HepG2 (cell line): ENCODE data around the gene PPP4R4. TPM values are rescaled to one million over a fixed set of nuclear protein-coding genes. Genes with fewer than 3 reads are reported as not detected.

ENCODE experiments used
- AHDC1 ChIP-seq: sonication (generic); formaldehyde crosslinking; IDR thresholded peaks from 2 replicates; pipeline ENCODE4 v1.5.1; 2020; ENCODE audit warnings: mild to moderate bottlenecking, missing genetic modification reagents, borderline replicate concordance
- AKNA ChIP-seq: sonication (generic); formaldehyde crosslinking; IDR thresholded peaks from 2 replicates; pipeline ENCODE4 v1.4.0; 2020; ENCODE audit warnings: missing genetic modification reagents, borderline replicate concordance
- ASH2L ChIP-seq: fragments of 300-600, 200-600 bp; sonication (generic); IDR thresholded peaks from 2 replicates; pipeline ENCODE4 v1.7.0; 2017; ENCODE audit warnings: low read depth, mild to moderate bottlenecking, moderate library complexity, mixed read lengths, low read length; ENCODE audit not compliant: insufficient read length
- YY1 ChIP-seq: IDR thresholded peaks from 2 replicates; pipeline ENCODE4 v1.6.1; 2011; ENCODE audit warnings: low read length, low read depth, moderate library complexity, mild to moderate bottlenecking; ENCODE audit not compliant: insufficient read depth, insufficient replicate concordance
- ZBTB38 ChIP-seq: sonication (generic); formaldehyde crosslinking; IDR thresholded peaks from 2 replicates; pipeline ENCODE4 v1.5.1; 2020; ENCODE audit warnings: mild to moderate bottlenecking, missing genetic modification reagents
- polyA plus RNA-seq, 8 experiments: library from polyadenylated mRNA; depleted of rRNA in 3 of 8; stranded (reverse) in 7 of 8; unstranded in 1 of 8; fragments of >200 nt; fragmentation: Illumina TruSeq in 4 of 8; extraction: Trizol in 4 of 8; gene quantifications; 2 replicates each; pipeline versions ENCODE4 v1.2.1 to v1.2.3, GENCODE V29; 2011 to 2016; ENCODE audit warnings: low read depth in 4 of 8, missing spikeins in 1 of 8, mixed read lengths in 1 of 8; ENCODE audit not compliant: insufficient read depth in 1 of 8
- total RNA-seq, 5 experiments: library from RNA; depleted of rRNA; stranded (reverse); fragments of >200 nt; fragmentation: Illumina TruSeq; extraction: Trizol; gene quantifications; 2 replicates each; pipeline ENCODE4 v1.2.3, GENCODE V29; 2016; ENCODE audit warnings: low read depth in 1 of 5
- TF ChIP-seq, protein P1 (sequence below): sonication (generic); formaldehyde crosslinking; IDR thresholded peaks from 2 replicates; pipeline ENCODE4 v1.8.1; 2023; ENCODE audit warnings: missing genetic modification reagents, mild to moderate bottlenecking, borderline replicate concordance
- TF ChIP-seq, protein P2 (sequence below): sonication (generic); formaldehyde crosslinking; IDR thresholded peaks from 2 replicates; pipeline ENCODE4 v1.5.0; 2020; ENCODE audit warnings: mild to moderate bottlenecking, missing genetic modification reagents, borderline replicate concordance

Gene PPP4R4
- total and polyA plus RNA-seq, 2 of the 13 experiments (the other 11 are each of a cell fraction or from before 2014, with no cell fraction given) = 9.5 to 19.8 TPM

- TF ChIP-seq ZBTB38 (CRISPR knock-in tag) = peak; percentile 72; the same call in 1 of the 2 replicates
- TF ChIP-seq ASH2L = peak; percentile 89
- peak; percentile 51 for TF ChIP-seq YY1
- TF ChIP-seq, protein P1, sequence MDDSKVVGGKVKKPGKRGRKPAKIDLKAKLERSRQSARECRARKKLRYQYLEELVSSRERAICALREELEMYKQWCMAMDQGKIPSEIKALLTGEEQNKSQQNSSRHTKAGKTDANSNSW = no peak
- TF ChIP-seq, protein P2, sequence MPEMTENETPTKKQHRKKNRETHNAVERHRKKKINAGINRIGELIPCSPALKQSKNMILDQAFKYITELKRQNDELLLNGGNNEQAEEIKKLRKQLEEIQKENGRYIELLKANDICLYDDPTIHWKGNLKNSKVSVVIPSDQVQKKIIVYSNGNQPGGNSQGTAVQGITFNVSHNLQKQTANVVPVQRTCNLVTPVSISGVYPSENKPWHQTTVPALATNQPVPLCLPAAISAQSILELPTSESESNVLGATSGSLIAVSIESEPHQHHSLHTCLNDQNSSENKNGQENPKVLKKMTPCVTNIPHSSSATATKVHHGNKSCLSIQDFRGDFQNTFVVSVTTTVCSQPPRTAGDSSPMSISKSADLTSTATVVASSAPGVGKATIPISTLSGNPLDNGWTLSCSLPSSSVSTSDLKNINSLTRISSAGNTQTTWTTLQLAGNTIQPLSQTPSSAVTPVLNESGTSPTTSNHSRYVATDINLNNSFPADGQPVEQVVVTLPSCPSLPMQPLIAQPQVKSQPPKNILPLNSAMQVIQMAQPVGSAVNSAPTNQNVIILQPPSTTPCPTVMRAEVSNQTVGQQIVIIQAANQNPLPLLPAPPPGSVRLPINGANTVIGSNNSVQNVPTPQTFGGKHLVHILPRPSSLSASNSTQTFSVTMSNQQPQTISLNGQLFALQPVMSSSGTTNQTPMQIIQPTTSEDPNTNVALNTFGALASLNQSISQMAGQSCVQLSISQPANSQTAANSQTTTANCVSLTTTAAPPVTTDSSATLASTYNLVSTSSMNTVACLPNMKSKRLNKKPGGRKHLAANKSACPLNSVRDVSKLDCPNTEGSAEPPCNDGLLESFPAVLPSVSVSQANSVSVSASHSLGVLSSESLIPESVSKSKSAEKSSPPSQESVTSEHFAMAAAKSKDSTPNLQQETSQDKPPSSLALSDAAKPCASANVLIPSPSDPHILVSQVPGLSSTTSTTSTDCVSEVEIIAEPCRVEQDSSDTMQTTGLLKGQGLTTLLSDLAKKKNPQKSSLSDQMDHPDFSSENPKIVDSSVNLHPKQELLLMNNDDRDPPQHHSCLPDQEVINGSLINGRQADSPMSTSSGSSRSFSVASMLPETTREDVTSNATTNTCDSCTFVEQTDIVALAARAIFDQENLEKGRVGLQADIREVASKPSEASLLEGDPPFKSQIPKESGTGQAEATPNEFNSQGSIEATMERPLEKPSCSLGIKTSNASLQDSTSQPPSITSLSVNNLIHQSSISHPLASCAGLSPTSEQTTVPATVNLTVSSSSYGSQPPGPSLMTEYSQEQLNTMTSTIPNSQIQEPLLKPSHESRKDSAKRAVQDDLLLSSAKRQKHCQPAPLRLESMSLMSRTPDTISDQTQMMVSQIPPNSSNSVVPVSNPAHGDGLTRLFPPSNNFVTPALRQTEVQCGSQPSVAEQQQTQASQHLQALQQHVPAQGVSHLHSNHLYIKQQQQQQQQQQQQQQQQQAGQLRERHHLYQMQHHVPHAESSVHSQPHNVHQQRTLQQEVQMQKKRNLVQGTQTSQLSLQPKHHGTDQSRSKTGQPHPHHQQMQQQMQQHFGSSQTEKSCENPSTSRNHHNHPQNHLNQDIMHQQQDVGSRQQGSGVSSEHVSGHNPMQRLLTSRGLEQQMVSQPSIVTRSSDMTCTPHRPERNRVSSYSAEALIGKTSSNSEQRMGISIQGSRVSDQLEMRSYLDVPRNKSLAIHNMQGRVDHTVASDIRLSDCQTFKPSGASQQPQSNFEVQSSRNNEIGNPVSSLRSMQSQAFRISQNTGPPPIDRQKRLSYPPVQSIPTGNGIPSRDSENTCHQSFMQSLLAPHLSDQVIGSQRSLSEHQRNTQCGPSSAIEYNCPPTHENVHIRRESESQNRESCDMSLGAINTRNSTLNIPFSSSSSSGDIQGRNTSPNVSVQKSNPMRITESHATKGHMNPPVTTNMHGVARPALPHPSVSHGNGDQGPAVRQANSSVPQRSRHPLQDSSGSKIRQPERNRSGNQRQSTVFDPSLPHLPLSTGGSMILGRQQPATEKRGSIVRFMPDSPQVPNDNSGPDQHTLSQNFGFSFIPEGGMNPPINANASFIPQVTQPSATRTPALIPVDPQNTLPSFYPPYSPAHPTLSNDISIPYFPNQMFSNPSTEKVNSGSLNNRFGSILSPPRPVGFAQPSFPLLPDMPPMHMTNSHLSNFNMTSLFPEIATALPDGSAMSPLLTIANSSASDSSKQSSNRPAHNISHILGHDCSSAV (CRISPR knock-in tag) = no peak
- TF ChIP-seq AKNA = no peak
- peak; percentile 97; the same call in 1 of the 2 replicates for TF ChIP-seq AHDC1 (CRISPR knock-in tag)
Measured at GRCh38 chr14:94292872-94293577, 118.9 kb downstream of the PPP4R4 start, which contains the start of gene SERPINA10 (continued).
